Esophagus squamous epithelium (tissue), 5 donors: Measurements from ENCODE around the gene GPX3. TPM values are rescaled to one million over a fixed set of nuclear protein-coding genes. Genes with fewer than 3 reads are reported as not detected.

Experiments used
- DNase-seq: peaks from one replicate; lab custom pipeline; 2025; lab: John Stamatoyannopoulos, UW
- H3K27ac ChIP-seq, 4 donors: fragments of 200-600 bp; sonication (generic); one replicate each; pipeline ENCODE4 v1.5.1; 2016 to 2019; ENCODE audit warnings: mild to moderate bottlenecking in 1 of 4
- H3K27me3 ChIP-seq, 4 donors: fragments of 200-600 bp; sonication (generic); 1 replicate in 3 of 4; 2 replicates in 1 of 4; pipeline versions ENCODE4 v1.5.1 to v1.6.0; 2017 to 2021; ENCODE audit warnings: antibody characterized with exemption in 1 of 4
- H3K36me3 ChIP-seq, 3 donors: fragments of 200-600 bp; sonication (generic); one replicate each; pipeline ENCODE4 v1.5.1; 2016 to 2019
- H3K4me1 ChIP-seq, 3 donors: fragments of 200-600 bp; sonication (generic); one replicate each; pipeline ENCODE4 v1.5.1; 2017 to 2019
- H3K4me3 ChIP-seq, 4 donors: fragments of 200-600 bp; sonication (generic); 1 replicate in 3 of 4; 2 replicates in 1 of 4; pipeline ENCODE4 v1.5.1; 2016 to 2019; ENCODE audit warnings: mild to moderate bottlenecking in 2 of 4, moderate library complexity in 1 of 4
- H3K9me3 ChIP-seq, 3 donors: fragments of 200-600 bp; sonication (generic); one replicate each; pipeline ENCODE4 v1.5.1; 2016 to 2019
- CTCF ChIP-seq, 6 experiments: fragments of 450-650 bp in 4 of 6; fragments of 200-600 bp in 2 of 6; sonication (generic) in 2 of 6; IDR thresholded peaks; one replicate each; pipeline ENCODE4 v1.5.1; 2016 to 2019; ENCODE audit warnings: antibody characterized with exemption in 6 of 6, mild to moderate bottlenecking in 4 of 6, moderate library complexity in 4 of 6
- POLR2A ChIP-seq, 4 donors: fragments of 450-650 bp; IDR thresholded peaks; one replicate each; pipeline ENCODE4 v1.6.1; 2017; ENCODE audit warnings: antibody characterized with exemption in 4 of 4, mild to moderate bottlenecking in 4 of 4, moderate library complexity in 3 of 4
- WGBS, 2 donors: methylation state at CpG; one replicate each; pipeline ENCODE4 v1.1.5; 2018; 5-methylcytosine and 5-hydroxymethylcytosine counted together
- intact Hi-C: fragments of 100-400 bp; cut with DNase I; formaldehyde crosslinking; loops from one replicate; pipeline ENCODE4 v1.15.0; 2022
- total RNA-seq, 4 donors: library from RNA; depleted of rRNA; stranded (reverse); fragments of >200 nt; gene quantifications; one replicate each; pipeline ENCODE4 v1.1.0, GENCODE V29; 2016
- donor health status: DM: yes; HTN: yes; CAD: no.

The GPX3 gene
- total RNA-seq, 4 donors from 2014 or later: 166 to 1,028 (median 489) TPM

GRCh38 chr5:151037561-151038411 lies 17.4 kb downstream of the GPX3 start:
- TF ChIP-seq POLR2A (IDR thresholded peaks at IDR 0.05) (no peak), CTCF (IDR thresholded peaks at IDR 0.05) (no peak)
- H3K4me3 ChIP-seq: no peak overlapping the region
- peaks cover 32 to 100% (median 45%) of the 10 kb centered on the region in 3 donors for H3K36me3 ChIP-seq
- no peaks in the 10 kb centered on the region for H3K27me3 ChIP-seq
- intact Hi-C loops: no loop called here
- H3K9me3 ChIP-seq: no peaks in the 10 kb centered on the region
- peak overlapping the region; percentile 74 to 89 (median 88) for H3K27ac ChIP-seq
- WGBS, 2 donors: 77 to 85% methylated on average over 7 to 9 of the region's 12 CpGs
- no peak for DNase-seq
- H3K4me1 ChIP-seq: peaks cover 0 to 65% (median 51%) of the 10 kb centered on the region in 3 donors

GRCh38 chr5:151038412-151038745 lies 18.0 kb downstream of the GPX3 start:
- Histone ChIP-seq H3K4me1 (peaks cover 0 to 71% (median 51%) of the 10 kb centered on the region in 3 donors), H3K36me3 (peaks cover 35 to 100% (median 44%) of the 10 kb centered on the region in 3 donors)
- intact Hi-C loops: no loop called here

GRCh38 chr5:151038801-151039238 lies 18.4 kb downstream of the GPX3 start:
- no peaks in the 10 kb centered on the region for H3K27me3 ChIP-seq
- peaks cover 0 to 72% (median 51%) of the 10 kb centered on the region in 3 donors for H3K4me1 ChIP-seq
- intact Hi-C loops: no loop called here
- no peak overlapping the region for H3K4me3 ChIP-seq
- TF ChIP-seq CTCF (IDR thresholded peaks at IDR 0.05) (no peak), POLR2A (IDR thresholded peaks at IDR 0.05) (no peak)
- H3K9me3 ChIP-seq: no peaks in the 10 kb centered on the region
- WGBS, 2 donors: 0 to 54% methylated on average over 1 to 3 of the region's 7 CpGs
- peaks cover 33 to 100% (median 43%) of the 10 kb centered on the region in 3 donors for H3K36me3 ChIP-seq
- H3K27ac ChIP-seq: peak overlapping the region; percentile 74 to 89 (median 88)
- no peak for DNase-seq

More at GRCh38 chr5:151038412-151038745, 18.0 kb downstream of the GPX3 start:
- Histone ChIP-seq H3K4me3 (no peak overlapping the region), H3K27ac (peak overlapping the region; percentile 74 to 89 (median 88)), H3K27me3 (no peaks in the 10 kb centered on the region), H3K9me3 (no peaks in the 10 kb centered on the region)
- TF ChIP-seq CTCF (IDR thresholded peaks at IDR 0.05) (no peak), POLR2A (IDR thresholded peaks at IDR 0.05) (no peak)
- WGBS, 2 donors: 69 to 71% methylated on average over 1 to 3 of the region's 8 CpGs
- no peak for DNase-seq

GRCh38 chr5:151039665-151040064 lies 19.3 kb downstream of the GPX3 start:
- WGBS, 2 donors: 70 to 91% methylated on average over 9 of the region's 9 CpGs
- Histone ChIP-seq H3K9me3 (no peaks in the 10 kb centered on the region), H3K27ac (peak overlapping the region; percentile 74 to 89 (median 88)), H3K27me3 (no peaks in the 10 kb centered on the region), H3K4me1 (peaks cover 0 to 72% (median 51%) of the 10 kb centered on the region in 3 donors), H3K36me3 (peaks cover 28 to 100% (median 40%) of the 10 kb centered on the region in 3 donors), H3K4me3 (no peak overlapping the region)
- intact Hi-C loops: no loop called here
- DNase-seq: no peak
- TF ChIP-seq POLR2A (IDR thresholded peaks at IDR 0.05): no peak
- no peak for TF ChIP-seq CTCF (IDR thresholded peaks at IDR 0.05)

- intact Hi-C loops: no loop called here
- Histone ChIP-seq H3K27ac (peak overlapping the region; percentile 74 to 89 (median 88)), H3K4me3 (no peak overlapping the region), H3K9me3 (no peaks in the 10 kb centered on the region), H3K27me3 (no peaks in the 10 kb centered on the region), H3K4me1 (peaks cover 0 to 72% (median 51%) of the 10 kb centered on the region in 3 donors), H3K36me3 (peaks cover 26 to 100% (median 42%) of the 10 kb centered on the region in 3 donors)
- no peak for DNase-seq
- WGBS, 2 donors: 67 to 69% methylated on average over 2 to 8 of the region's 8 CpGs
- no peak for TF ChIP-seq CTCF (IDR thresholded peaks at IDR 0.05)
- no peak for TF ChIP-seq POLR2A (IDR thresholded peaks at IDR 0.05)
Observed at GRCh38 chr5:151040211-151040747, 19.9 kb downstream of the GPX3 start.
